BE2C (cell line): ENCODE measurements around the gene ZNF620.
A peak's percentile ranks its signal among the peaks of the same experiment; 100 is the strongest.

ENCODE experiments used
- DNase-seq: peaks from one replicate; pipeline ENCODE4 v3.0.0-alpha.2; 2020
- H3K27me3 ChIP-seq: fragments of 250-450 bp; sonication (Bioruptor Pico); 2 replicates; pipeline ENCODE4 v1.5.1; 2020; ENCODE audit warnings: mild to moderate bottlenecking
- H3K36me3 ChIP-seq: fragments of 250-450 bp; sonication (Bioruptor Pico); 2 replicates; pipeline ENCODE4 v1.5.1; 2020; ENCODE audit warnings: mild to moderate bottlenecking
- H3K4me1 ChIP-seq: fragments of 250-450 bp; sonication (Bioruptor Pico); 2 replicates; pipeline ENCODE4 v1.5.1; 2020
- H3K4me3 ChIP-seq: 2 replicates; pipeline ENCODE4 v1.5.1; 2011; ENCODE audit warnings: low read depth, low read length
- H3K9me3 ChIP-seq: fragments of 250-450 bp; sonication (Bioruptor Pico); 2 replicates; pipeline ENCODE4 v1.5.1; 2020
- TF ChIP-seq, protein P1 (sequence below): IDR thresholded peaks from 2 replicates; pipeline ENCODE4 v1.5.1; 2012; ENCODE audit warnings: mild to moderate bottlenecking, low read depth, low read length

The ZNF620 gene

GRCh38 chr3:40476478-40477470 lies 29.1 kb upstream of the ZNF620 start, which contains the start of gene ZNF619:
Gene ZNF619 (plus strand): TSS chr3:40477122. CDS start chr3:40477980, 858 bp downstream.
- H3K27me3 ChIP-seq: no peaks in the 10 kb centered on the region
- peak; percentile 54 for DNase-seq
- no peaks in the 10 kb centered on the region for H3K36me3 ChIP-seq
- TF ChIP-seq, protein P1, sequence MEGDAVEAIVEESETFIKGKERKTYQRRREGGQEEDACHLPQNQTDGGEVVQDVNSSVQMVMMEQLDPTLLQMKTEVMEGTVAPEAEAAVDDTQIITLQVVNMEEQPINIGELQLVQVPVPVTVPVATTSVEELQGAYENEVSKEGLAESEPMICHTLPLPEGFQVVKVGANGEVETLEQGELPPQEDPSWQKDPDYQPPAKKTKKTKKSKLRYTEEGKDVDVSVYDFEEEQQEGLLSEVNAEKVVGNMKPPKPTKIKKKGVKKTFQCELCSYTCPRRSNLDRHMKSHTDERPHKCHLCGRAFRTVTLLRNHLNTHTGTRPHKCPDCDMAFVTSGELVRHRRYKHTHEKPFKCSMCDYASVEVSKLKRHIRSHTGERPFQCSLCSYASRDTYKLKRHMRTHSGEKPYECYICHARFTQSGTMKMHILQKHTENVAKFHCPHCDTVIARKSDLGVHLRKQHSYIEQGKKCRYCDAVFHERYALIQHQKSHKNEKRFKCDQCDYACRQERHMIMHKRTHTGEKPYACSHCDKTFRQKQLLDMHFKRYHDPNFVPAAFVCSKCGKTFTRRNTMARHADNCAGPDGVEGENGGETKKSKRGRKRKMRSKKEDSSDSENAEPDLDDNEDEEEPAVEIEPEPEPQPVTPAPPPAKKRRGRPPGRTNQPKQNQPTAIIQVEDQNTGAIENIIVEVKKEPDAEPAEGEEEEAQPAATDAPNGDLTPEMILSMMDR: no peak
- H3K9me3 ChIP-seq: no peaks in the 10 kb centered on the region
- H3K4me1 ChIP-seq: no peaks in the 10 kb centered on the region
- peak within 1 kb of the TSS; percentile 70 for H3K4me3 ChIP-seq

- DNase-seq: no peak
- H3K9me3 ChIP-seq: no peaks in the 10 kb centered on the region
- peak overlapping the region; percentile 70 for H3K4me3 ChIP-seq
- no peaks in the 10 kb centered on the region for H3K27me3 ChIP-seq
- TF ChIP-seq, protein P1: no peak
- H3K36me3 ChIP-seq: no peaks in the 10 kb centered on the region
- H3K4me1 ChIP-seq: no peaks in the 10 kb centered on the region
Observed at GRCh38 chr3:40477666-40478065, 28.2 kb upstream of the ZNF620 start.

DNA sequence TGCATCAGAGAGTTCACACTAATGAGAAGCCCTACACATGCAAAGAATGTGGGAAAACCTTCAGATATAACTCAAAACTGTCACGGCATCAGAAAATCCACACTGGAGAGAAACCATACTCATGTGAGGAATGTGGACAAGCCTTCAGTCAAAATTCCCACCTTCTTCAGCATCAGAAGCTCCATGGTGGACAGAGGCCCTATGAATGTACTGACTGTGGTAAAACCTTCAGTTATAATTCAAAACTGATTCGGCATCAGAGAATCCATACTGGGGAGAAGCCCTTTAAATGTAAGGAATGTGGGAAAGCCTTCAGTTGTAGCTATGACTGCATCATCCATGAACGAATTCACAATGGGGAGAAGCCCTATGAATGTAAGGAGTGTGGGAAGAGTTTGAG lies 18.7 kb upstream of the ZNF620 start:
- Histone ChIP-seq H3K9me3 (no peaks in the 10 kb centered on the region), H3K27me3 (no peaks in the 10 kb centered on the region), H3K36me3 (no peaks in the 10 kb centered on the region), H3K4me1 (no peaks in the 10 kb centered on the region), H3K4me3 (no peak overlapping the region)
- DNase-seq: no peak
- TF ChIP-seq, protein P1: no peak

DNA sequence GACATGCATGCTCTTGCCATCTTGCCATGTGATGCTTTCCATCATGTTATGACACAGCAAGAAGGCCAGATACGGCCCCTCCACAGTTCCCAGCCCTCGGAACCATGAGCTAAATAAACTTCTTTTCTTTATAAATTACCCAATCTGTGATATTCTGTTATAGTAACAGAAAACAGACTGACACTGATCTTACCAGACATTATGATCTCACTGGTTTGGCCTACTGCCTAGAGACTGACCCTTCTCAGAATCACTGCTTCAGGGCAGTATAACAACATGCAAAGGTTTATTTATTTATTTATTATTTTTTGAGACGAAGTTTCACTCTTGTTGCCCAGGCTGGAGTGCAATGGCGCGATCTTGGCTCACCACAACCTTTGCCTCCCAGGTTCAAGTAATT lies 14.9 kb upstream of the ZNF620 start:
- H3K27me3 ChIP-seq: no peaks in the 10 kb centered on the region
- DNase-seq: no peak
- no peaks in the 10 kb centered on the region for H3K4me1 ChIP-seq
- H3K4me3 ChIP-seq: no peak overlapping the region
- no peaks in the 10 kb centered on the region for H3K9me3 ChIP-seq
- TF ChIP-seq, protein P1: no peak
- H3K36me3 ChIP-seq: no peaks in the 10 kb centered on the region

GRCh38 chr3:40494698-40495097 lies 11.1 kb upstream of the ZNF620 start:
- no peak for DNase-seq
- no peak overlapping the region for H3K4me3 ChIP-seq
- no peaks in the 10 kb centered on the region for H3K27me3 ChIP-seq
- TF ChIP-seq, protein P1: no peak
- H3K9me3 ChIP-seq: no peaks in the 10 kb centered on the region
- no peaks in the 10 kb centered on the region for H3K4me1 ChIP-seq
- no peaks in the 10 kb centered on the region for H3K36me3 ChIP-seq

DNA sequence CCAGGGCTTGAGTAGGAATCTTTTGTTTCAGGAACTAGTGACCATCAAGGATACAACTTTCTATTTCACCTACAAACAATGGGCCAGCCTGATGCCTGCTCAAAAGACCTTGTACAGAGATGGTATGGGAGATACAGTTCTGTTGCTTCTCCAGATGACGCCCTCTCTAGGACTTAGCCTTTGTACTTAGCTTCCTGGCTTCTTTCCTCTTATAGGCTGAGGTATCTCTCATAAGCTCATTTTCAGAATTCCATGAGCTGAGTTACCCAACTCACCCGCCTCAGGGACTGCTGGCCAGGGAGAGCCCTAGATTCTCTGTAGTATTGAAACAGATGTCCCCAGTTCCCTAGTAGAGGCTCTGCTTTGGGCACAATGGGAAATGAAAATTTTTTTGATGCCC lies 8.6 kb upstream of the ZNF620 start:
- no peak for DNase-seq
- H3K27me3 ChIP-seq: no peaks in the 10 kb centered on the region
- no peak overlapping the region for H3K4me3 ChIP-seq
- H3K9me3 ChIP-seq: no peaks in the 10 kb centered on the region
- no peaks in the 10 kb centered on the region for H3K4me1 ChIP-seq
- no peaks in the 10 kb centered on the region for H3K36me3 ChIP-seq
- TF ChIP-seq, protein P1: no peak
